A673 (cell line): ENCODE measurements around the gene RNF5.

Experiments used
- EZH2 ChIP-seq: fragments of 200-600 bp; sonication (generic); IDR thresholded peaks from 2 replicates; pipeline ENCODE4 v1.6.1; 2017; ENCODE audit warnings: borderline replicate concordance, low read depth, mild to moderate bottlenecking, mixed read lengths, antibody characterized with exemption, low read length; ENCODE audit not compliant: poor library complexity, severe bottlenecking
- TF ChIP-seq, protein P1 (sequence below): fragments of 300-800, 200-600 bp; sonication (generic); conservative IDR thresholded peaks from 2 replicates; pipeline ENCODE4 v1.5.1; 2017; ENCODE audit warnings: low read depth, mild to moderate bottlenecking, antibody characterized with exemption, low read length, moderate library complexity, mixed read lengths

DNA sequence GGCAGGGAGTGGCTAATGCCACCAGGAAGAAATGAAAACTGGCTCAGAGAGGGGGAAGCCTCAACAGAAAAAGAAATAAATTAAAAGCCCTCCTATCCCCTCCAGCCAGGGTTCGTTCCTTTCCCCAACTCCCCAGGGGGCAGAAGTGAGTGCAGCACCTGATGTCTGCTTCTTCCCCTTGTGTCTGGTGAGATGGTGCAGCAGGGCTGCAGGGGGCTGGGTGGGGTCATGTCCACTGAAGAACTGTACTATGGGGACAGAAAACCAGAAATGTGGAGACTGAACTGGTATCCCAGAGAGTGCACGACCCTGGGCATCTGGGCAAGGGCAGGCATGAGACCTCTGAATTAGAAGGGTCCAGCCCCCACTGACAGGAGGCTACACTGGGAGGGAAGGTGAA is 9.9 kb upstream of the RNF5 start:
- TF ChIP-seq, protein P1, sequence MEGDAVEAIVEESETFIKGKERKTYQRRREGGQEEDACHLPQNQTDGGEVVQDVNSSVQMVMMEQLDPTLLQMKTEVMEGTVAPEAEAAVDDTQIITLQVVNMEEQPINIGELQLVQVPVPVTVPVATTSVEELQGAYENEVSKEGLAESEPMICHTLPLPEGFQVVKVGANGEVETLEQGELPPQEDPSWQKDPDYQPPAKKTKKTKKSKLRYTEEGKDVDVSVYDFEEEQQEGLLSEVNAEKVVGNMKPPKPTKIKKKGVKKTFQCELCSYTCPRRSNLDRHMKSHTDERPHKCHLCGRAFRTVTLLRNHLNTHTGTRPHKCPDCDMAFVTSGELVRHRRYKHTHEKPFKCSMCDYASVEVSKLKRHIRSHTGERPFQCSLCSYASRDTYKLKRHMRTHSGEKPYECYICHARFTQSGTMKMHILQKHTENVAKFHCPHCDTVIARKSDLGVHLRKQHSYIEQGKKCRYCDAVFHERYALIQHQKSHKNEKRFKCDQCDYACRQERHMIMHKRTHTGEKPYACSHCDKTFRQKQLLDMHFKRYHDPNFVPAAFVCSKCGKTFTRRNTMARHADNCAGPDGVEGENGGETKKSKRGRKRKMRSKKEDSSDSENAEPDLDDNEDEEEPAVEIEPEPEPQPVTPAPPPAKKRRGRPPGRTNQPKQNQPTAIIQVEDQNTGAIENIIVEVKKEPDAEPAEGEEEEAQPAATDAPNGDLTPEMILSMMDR = no peak
- no peak for TF ChIP-seq EZH2
